Measurements from ENCODE around the gene SLX1A. TPM values are rescaled to one million over a fixed set of nuclear protein-coding genes. Genes with fewer than 3 reads are reported as not detected.
"Not testable (repeated sequence)": the region's sequence is repeated elsewhere in the genome, so short reads cannot be mapped to it uniquely, and the experiment has no call there.

The SLX1A gene
- total RNA-seq, 1 donor, result 19.9 TPM

DNA sequence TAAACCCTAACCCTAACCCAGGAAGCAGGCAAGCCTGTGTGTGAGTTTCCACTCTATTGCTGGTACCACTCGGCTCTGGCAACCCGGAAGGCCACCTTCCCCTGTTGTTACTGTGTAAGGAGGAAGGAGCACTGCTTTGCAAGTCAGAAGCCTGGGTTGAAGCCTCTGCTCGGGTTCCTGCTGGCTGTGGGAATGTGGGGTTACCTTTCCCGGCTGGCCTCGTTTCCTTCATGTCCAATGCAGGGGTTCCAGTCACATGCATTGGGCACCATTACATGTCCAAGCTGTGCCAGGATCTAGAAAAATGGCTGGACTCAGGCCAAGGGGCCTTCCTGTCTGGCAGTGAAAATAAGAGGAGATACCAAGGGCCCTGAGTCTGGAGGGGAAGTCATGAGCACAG lies 23.4 kb downstream of the SLX1A start:
- H3K27ac ChIP-seq (ENCODE audit: low read depth, low read length); H3K79me2 ChIP-seq (ENCODE audit: insufficient read depth, low read length); H3K4me3 ChIP-seq (ENCODE audit: insufficient read depth, low read length); H3K4me2 ChIP-seq (ENCODE audit: insufficient read depth, low read length); H2AFZ ChIP-seq (ENCODE audit: low read length); DNase-seq (ENCODE audit: insufficient read length, low spot score, missing footprints); H3K27me3 ChIP-seq (ENCODE audit: insufficient read depth, low read length); H3K36me3 ChIP-seq (ENCODE audit: insufficient read depth, low read length); H4K20me1 ChIP-seq (ENCODE audit: insufficient read depth, low read length); H3K9me3 ChIP-seq (ENCODE audit: low read depth, low read length); H3K4me1 ChIP-seq (ENCODE audit: insufficient read depth, low read length): not testable (repeated sequence)

Small RNA genes lying within 50 kb of the gene (small RNA-seq; reads per million reads assigned to genes)
- not detected for gene AC106782.4

Other genes with a start within 250 kb of the SLX1A start
- gene TMEM219, start 231.8 kb upstream of the SLX1A start, total RNA-seq, result 74.3 and 84.0 TPM in 2 replicates
- 37.1 and 39.1 TPM in 2 replicates for gene TAOK2, start 220.0 kb upstream of the SLX1A start, total RNA-seq
- 3.5 and 5.8 TPM in 2 replicates for gene HIRIP3, start 198.3 kb upstream of the SLX1A start, total RNA-seq
- gene INO80E, start 197.6 kb upstream of the SLX1A start, total RNA-seq, result 14.5 and 16.8 TPM in 2 replicates
- gene DOC2A, start 182.8 kb upstream of the SLX1A start, total RNA-seq, result not detected in 2 replicates
- not detected in 2 replicates for gene C16orf92, start 170.7 kb upstream of the SLX1A start, total RNA-seq
- 0.36 TPM in 1 of 2 replicates, not detected in the other for gene TLCD3B, start 162.6 kb upstream of the SLX1A start, total RNA-seq
- gene ALDOA, start 128.1 kb upstream of the SLX1A start, total RNA-seq, result 579 and 705 TPM in 2 replicates
- 175 and 178 TPM in 2 replicates for gene PPP4C, start 117.9 kb upstream of the SLX1A start, total RNA-seq
- 0.29 and 0.36 TPM in 2 replicates for gene TBX6, start 102.0 kb upstream of the SLX1A start, total RNA-seq
- 28.2 and 31.2 TPM in 2 replicates for gene YPEL3, start 97.7 kb upstream of the SLX1A start, total RNA-seq
- gene GDPD3, start 80.3 kb upstream of the SLX1A start, total RNA-seq, result 0.36 and 0.88 TPM in 2 replicates
- 40.2 and 40.7 TPM in 2 replicates for gene MAPK3, start 70.7 kb upstream of the SLX1A start, total RNA-seq
- 0.36 and 0.59 TPM in 2 replicates for gene CORO1A, start 10.3 kb upstream of the SLX1A start, total RNA-seq
- 26.8 and 64.8 TPM in 2 replicates for gene BOLA2B, start 209 bp upstream of the SLX1A start, total RNA-seq
- gene SULT1A3, start 5.4 kb downstream of the SLX1A start, total RNA-seq, result 4.1 and 6.2 TPM in 2 replicates
- 5.9 and 7.2 TPM in 2 replicates for gene NPIPB13, start 54.6 kb downstream of the SLX1A start, total RNA-seq
- gene CD2BP2, start 161.4 kb downstream of the SLX1A start, total RNA-seq, result 30.9 and 32.9 TPM in 2 replicates
- 26.5 and 31.5 TPM in 2 replicates for gene TBC1D10B, start 176.6 kb downstream of the SLX1A start, total RNA-seq
- gene MYL11, start 180.9 kb downstream of the SLX1A start, total RNA-seq, result not detected in 2 replicates
- 0.29 TPM in 1 of 2 replicates, not detected in the other for gene SEPTIN1, start 188.7 kb downstream of the SLX1A start, total RNA-seq
- gene ZNF48, start 201.5 kb downstream of the SLX1A start, total RNA-seq, result 10.0 and 10.9 TPM in 2 replicates
- gene ZNF771, start 213.7 kb downstream of the SLX1A start, total RNA-seq, result 10.9 and 14.8 TPM in 2 replicates
- 13.6 and 13.8 TPM in 2 replicates for gene DCTPP1, start 236.2 kb downstream of the SLX1A start, total RNA-seq